HG03280 (cell line): ENCODE data around the gene LPAR1.
"Not testable (repeated sequence)": the region's sequence is repeated elsewhere in the genome, so short reads cannot be mapped to it uniquely, and the experiment has no call there.

Source experiments
- ATAC-seq: cut with Tn5 transposase; IDR thresholded peaks from one replicate; pipeline ENCODE4 v1.9.1; 2021; ENCODE audit warnings: mild to moderate bottlenecking, moderate library complexity; ENCODE audit not compliant: unreplicated experiment

Gene LPAR1

DNA sequence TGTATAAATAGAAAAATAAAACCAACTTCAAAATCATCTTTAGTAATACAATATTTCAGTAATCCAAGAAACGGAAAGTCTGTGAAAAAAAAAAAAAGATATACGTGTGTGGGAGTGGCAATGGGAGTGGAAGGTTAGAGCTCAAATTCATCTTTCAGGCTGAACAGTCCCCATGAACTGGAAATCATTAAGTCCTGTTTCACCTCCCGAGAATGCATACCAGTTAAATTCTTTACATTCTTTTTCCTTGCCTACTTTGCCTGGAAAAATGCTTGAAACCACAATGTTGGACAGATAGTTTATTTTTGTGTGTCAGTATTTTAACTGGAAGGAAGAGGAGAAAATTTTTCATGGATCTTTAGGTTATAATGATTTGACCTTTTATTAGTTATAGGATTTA lies 202.9 kb downstream of the LPAR1 start:
- ATAC-seq, result no peak

DNA sequence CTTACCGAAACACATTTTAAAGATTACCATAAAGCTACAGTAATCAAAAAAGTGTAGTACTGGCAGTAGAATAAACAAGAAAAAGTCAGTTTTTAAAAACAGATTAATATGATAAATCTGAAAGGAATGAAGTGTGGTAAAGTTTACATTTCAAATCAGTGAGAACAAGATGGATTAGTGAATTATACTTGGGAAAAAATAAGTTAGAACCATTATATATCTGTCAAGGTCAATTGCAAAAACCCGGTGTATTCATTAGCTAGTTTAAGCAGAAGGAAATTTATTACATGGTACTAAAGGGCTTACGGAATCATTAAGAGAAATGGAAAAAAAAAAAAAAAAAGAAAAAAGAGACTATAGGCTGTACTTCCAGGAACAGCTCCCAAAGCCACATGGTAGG lies 205.3 kb downstream of the LPAR1 start:
- no peak for ATAC-seq

DNA sequence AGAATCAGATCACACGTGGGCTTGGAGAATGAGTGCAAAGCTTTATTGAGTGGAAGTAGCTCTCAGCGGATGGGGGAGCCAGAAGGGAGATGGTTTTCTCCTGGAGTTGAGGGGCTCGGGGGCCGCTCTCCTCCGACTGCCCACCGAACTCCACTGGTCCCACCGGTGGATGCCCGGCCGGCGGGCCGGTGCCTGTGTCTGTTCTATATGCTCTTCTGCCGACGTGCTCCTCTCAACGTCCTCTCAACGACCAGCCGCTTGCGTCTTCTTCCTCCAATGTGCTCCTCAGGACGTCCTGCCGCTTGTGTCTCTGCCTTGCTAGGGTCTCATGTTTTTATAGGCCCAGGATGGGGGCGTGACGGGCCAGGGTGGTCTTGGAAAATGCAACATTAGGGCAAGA lies 207.8 kb downstream of the LPAR1 start:
- no peak for ATAC-seq

DNA sequence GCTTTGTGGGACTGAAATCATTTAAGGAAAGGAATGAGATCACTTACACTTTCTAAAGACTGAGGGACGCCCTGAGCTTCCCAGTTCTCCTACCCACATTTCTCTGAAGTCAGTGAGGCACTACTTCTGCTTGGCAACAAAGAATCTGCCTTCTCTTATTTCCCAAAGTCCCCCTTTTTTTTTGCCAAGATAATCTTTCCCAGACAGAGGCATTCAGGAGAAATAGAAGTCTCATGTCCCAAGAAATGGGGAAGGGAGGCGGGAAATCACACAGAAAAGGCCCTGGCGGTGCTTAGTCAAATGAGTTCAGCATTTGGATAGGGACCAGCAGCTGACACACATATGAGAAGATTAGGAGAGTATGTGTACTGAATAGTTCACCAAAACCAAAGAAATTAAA lies 210.0 kb downstream of the LPAR1 start:
- no peak for ATAC-seq

DNA sequence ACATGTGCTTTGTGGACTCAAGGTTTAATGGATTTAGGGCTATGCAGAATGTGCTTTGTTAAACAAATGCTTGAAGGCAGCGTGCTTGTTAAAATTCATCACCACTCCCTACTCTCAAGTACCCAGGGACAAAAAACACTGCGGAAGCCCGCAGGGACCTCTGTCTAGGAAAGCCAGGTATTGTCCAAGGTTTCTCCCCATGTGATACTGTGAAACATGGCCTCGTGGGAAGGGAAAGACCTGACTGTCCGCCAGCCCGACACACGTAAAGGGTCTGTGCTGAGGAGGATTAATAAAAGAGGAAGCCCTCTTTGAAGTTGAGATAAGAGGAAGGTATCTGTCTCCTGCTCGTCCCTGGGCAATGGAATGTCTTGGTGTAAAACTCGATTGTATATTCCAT lies 211.9 kb downstream of the LPAR1 start:
- not testable (repeated sequence) for ATAC-seq

DNA sequence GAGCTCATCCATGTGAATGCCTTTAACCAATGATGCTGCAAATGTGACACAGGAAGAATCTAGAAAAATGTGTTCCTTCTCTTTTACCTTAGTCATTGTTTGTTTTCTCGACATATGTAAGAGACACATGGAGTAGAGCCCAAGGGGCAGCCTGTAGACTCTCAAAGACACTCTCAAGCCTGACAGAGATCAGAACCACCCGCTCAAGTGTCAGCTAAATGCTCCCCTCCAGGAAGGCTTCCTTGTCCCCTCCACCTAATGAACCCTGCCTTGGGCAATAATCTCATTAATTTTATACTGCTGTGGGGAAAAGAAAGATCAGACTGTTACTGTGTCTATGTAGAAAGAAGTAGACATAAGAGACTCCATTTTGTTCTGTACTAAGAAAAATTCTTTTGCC lies 212.3 kb downstream of the LPAR1 start:
- ATAC-seq, result no peak

DNA sequence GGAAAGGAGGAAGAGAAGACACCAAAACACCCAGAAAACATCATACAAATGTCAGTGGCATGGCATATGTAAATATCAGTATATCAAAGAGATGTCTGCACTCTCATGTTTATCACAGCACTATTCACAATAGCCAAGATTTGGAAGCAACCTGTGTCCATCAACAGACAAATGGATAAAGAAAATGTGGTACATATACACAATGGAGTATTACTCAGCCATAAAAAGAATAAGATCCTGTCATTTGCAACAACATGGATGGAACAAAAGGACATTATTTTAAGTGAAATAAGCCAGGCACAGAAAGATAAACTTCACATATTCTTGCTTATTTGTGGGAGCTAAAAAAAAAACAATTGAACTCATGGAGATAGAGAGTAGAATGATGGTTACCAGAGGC lies 213.1 kb downstream of the LPAR1 start:
- not testable (repeated sequence) for ATAC-seq
